ENCODE measurements around the gene SOX8.

GRCh38 chr16:974611-975261 is 6.8 kb upstream of the SOX8 start:
- TF ChIP-seq POLR2AphosphoS5 (IDR thresholded peaks at IDR 0.05; ENCODE audit: insufficient read depth in 1 of 2, low read depth in 1 of 2): no peak
- no peak for TF ChIP-seq CTCF (IDR thresholded peaks at IDR 0.05)
- TF ChIP-seq POLR2A (IDR thresholded peaks at IDR 0.05): no peak
